Nephron (organoid): ENCODE results near the gene DENND1A.
"Not testable (repeated sequence)": the region's sequence is repeated elsewhere in the genome, so short reads cannot be mapped to it uniquely, and the experiment has no call there.

Experiments
- H3K27ac Mint-ChIP-seq, 3 experiments: 2 replicates each; pipeline ENCODE4 v1.8.0; 2020; ENCODE audit warnings: mixed read lengths in 3 of 3, mild to moderate bottlenecking in 2 of 3, moderate library complexity in 1 of 3
- H3K27me3 Mint-ChIP-seq: 2 replicates; pipeline ENCODE4 v1.8.0; 2021; ENCODE audit warnings: low read depth, mild to moderate bottlenecking, moderate library complexity, mixed read lengths
- H3K36me3 Mint-ChIP-seq: 2 replicates; pipeline ENCODE4 v1.8.0; 2020; ENCODE audit warnings: low read depth, mixed read lengths
- H3K4me1 Mint-ChIP-seq: 2 replicates; pipeline ENCODE4 v1.8.0; 2020; ENCODE audit warnings: mixed read lengths
- H3K4me3 Mint-ChIP-seq, 3 experiments: 2 replicates each; pipeline ENCODE4 v1.8.0; 2020; ENCODE audit warnings: mild to moderate bottlenecking in 3 of 3, mixed read lengths in 3 of 3, moderate library complexity in 2 of 3
- H3K9me3 Mint-ChIP-seq: 2 replicates; pipeline ENCODE4 v1.8.0; 2020; ENCODE audit warnings: mixed read lengths
- CTCF ChIP-seq, 3 experiments: fragments of 200-600 bp; sonication (generic); IDR thresholded peaks; one replicate each; pipeline ENCODE4 v1.5.0; 2021; ENCODE audit warnings: antibody characterized with exemption in 3 of 3; ENCODE audit not compliant: unreplicated experiment in 3 of 3

DENND1A gene

GRCh38 chr9:123640792-123641222 is 289.1 kb downstream of the DENND1A start:
- Mint-ChIP-seq H3K4me1 (peaks cover 15% of the 10 kb centered on the region), H3K9me3 (no peaks in the 10 kb centered on the region), H3K27me3 (no peaks in the 10 kb centered on the region), H3K4me3 (no peak overlapping the region), H3K27ac (no peak overlapping the region), H3K36me3 (peaks cover 12% of the 10 kb centered on the region)
- TF ChIP-seq CTCF (IDR thresholded peaks at IDR 0.05; ENCODE audit: unreplicated experiment in 3 of 3), result no peak

DNA sequence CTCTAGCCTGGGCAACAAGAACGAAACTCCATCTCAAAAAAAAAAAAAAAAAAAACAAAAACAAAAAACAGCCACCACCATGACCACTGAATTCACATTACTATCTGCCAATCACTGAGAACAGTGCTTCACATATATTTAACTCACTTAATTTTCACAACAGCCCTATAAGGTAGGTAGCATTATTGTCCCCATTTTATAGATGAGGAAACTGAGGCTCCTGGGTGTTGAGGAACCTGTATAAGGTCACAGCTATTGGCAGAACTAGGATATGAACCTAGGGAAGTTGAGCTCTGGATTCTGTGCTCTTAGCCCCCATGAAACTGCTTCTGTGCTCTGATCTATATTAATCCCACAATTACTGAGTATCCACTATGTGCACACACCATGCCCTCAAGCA is 290.2 kb downstream of the DENND1A start:
- TF ChIP-seq CTCF (IDR thresholded peaks at IDR 0.05; ENCODE audit: unreplicated experiment in 3 of 3), result no peak
- H3K4me3 Mint-ChIP-seq, result no peak overlapping the region
- peaks cover 3% of the 10 kb centered on the region for H3K36me3 Mint-ChIP-seq
- H3K4me1 Mint-ChIP-seq, result peaks cover 16% of the 10 kb centered on the region
- no peaks in the 10 kb centered on the region for H3K9me3 Mint-ChIP-seq
- H3K27ac Mint-ChIP-seq, result no peak overlapping the region
- H3K27me3 Mint-ChIP-seq, result no peaks in the 10 kb centered on the region

GRCh38 chr9:123637945-123638634 is 291.8 kb downstream of the DENND1A start:
- H3K4me3 Mint-ChIP-seq, result peak overlapping the region in 1 of 3 experiments; percentile 7
- TF ChIP-seq CTCF (IDR thresholded peaks at IDR 0.05; ENCODE audit: unreplicated experiment in 3 of 3), result no peak
- H3K27ac Mint-ChIP-seq, result peak overlapping the region in 2 of 3 experiments; percentile 18 to 71
- peaks cover 19% of the 10 kb centered on the region for H3K4me1 Mint-ChIP-seq
- no peaks in the 10 kb centered on the region for H3K27me3 Mint-ChIP-seq
- no peaks in the 10 kb centered on the region for H3K9me3 Mint-ChIP-seq
- H3K36me3 Mint-ChIP-seq, result no peaks in the 10 kb centered on the region

DNA sequence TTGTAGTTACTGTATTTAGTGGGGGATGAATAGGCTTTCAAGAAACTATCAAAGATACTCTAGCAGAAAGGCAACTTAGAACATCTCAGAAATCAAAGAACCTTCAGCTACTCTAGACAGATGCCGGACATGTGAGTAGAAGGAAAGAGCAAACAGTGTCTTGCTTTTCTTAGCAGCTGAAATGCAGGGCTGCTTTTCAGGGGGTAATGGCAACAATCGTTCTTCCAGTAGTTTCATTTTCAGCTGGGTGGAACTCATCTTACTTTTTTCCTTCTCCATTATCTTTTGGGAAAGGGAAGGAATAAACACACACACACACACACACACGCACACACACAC is 292.4 kb downstream of the DENND1A start:
- no peaks in the 10 kb centered on the region for H3K27me3 Mint-ChIP-seq
- H3K9me3 Mint-ChIP-seq, result no peaks in the 10 kb centered on the region
- peaks cover 16% of the 10 kb centered on the region for H3K4me1 Mint-ChIP-seq
- H3K4me3 Mint-ChIP-seq, result peak overlapping the region in 1 of 3 experiments; percentile 7
- H3K27ac Mint-ChIP-seq, result peak overlapping the region in 2 of 3 experiments; percentile 18 to 71
- no peaks in the 10 kb centered on the region for H3K36me3 Mint-ChIP-seq
- no peak for TF ChIP-seq CTCF (IDR thresholded peaks at IDR 0.05; ENCODE audit: unreplicated experiment in 3 of 3)

DNA sequence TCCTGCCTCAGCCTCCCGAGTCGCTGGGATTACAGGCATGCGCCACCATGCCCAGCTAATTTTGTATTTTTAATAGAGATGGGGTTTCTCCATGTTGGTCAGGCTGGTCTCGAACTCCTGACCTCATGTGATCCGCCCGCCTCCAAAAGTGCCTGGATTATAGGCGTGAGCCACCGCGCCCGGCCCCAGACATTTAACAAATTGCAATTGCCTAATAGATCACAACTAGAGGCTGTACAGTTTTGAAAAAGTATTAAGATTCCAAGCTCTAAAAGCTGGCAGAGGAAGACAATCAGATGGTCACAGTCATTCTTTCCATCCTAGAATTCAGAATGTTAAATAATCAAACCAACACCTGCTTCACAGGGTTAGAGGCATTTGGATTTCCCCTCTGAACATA is 293.1 kb downstream of the DENND1A start:
- H3K27ac Mint-ChIP-seq, result not testable (repeated sequence)

DNA sequence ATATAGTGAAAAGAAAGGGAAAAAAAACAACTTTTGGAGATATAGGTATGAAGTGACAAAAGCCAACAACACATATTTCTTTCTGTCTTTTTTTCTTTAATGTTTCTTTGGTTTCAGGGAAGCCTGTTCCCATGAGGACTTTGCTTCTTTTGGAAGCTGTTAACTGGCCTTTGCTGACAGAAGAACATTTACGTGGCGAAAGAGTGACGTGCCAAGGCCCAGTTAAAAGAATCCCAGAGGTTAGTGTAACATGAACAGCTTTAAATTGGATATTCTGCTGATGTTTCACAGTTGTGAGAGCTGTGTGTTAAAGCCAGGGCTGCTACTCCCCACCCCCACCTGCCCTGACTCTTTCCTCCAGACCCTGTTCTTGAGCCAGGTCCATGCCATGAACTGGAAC is 298.1 kb downstream of the DENND1A start:
- TF ChIP-seq CTCF (IDR thresholded peaks at IDR 0.05; ENCODE audit: unreplicated experiment in 3 of 3), result no peak
- no peak overlapping the region for H3K27ac Mint-ChIP-seq
- H3K4me1 Mint-ChIP-seq, result peaks cover 11% of the 10 kb centered on the region
- no peaks in the 10 kb centered on the region for H3K9me3 Mint-ChIP-seq
- no peaks in the 10 kb centered on the region for H3K27me3 Mint-ChIP-seq
- H3K36me3 Mint-ChIP-seq, result peaks cover 19% of the 10 kb centered on the region
- no peak overlapping the region for H3K4me3 Mint-ChIP-seq

More for the DNA sequence above, 293.1 kb downstream of the DENND1A start:
- not testable (repeated sequence) for H3K9me3 Mint-ChIP-seq, H3K27me3 Mint-ChIP-seq, H3K4me3 Mint-ChIP-seq, H3K36me3 Mint-ChIP-seq
- H3K4me1 Mint-ChIP-seq, result peaks cover 13% of the 10 kb centered on the region
